GM18519 (cell line): ENCODE measurements around the gene GMPR2.

Source experiments
- ATAC-seq: cut with Tn5 transposase; IDR thresholded peaks from one replicate; pipeline ENCODE4 v1.9.1; 2021; ENCODE audit warnings: mild to moderate bottlenecking, moderate library complexity; ENCODE audit not compliant: unreplicated experiment, low FRiP score

The GMPR2 gene

DNA sequence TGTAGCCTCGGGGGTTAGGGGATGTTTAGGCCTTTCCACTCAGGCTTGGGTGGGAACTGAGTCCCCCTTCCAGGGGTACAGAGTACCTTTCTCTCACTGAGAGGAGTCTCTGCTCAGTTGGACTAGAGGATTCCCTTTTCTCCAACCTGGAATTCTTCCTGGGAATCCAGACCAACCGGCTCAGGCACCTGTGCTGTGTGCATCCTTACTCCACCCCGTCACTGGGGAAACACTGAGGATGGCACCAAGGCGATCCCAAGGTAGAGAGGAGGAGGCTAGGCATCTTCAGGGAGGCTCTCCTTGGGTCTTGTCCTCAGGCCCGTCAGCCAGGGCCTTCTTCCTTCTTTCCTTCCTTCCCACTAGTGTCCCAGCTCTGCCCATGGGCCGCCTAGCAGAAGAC is 31.1 kb downstream of the GMPR2 start:
- no peak for ATAC-seq

DNA sequence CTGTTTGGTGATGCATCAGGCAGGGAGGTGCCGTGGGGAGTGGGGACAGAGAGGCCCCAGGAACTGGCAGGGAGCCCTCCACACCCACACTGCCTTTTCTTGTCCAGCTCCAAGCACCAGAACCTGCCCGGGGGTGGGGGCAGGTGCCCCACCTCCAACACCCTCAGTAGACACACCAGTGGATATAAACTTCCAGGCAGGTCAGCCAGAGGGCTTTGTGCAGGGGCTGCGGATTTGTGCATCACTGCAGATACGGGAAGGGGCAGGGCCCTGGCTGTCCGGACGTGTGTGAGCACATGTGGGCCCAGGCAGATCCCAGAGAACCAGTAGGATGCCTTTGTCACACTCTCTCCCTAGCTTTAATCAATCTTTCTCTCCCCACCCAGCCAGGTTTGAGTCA is 31.6 kb downstream of the GMPR2 start:
- ATAC-seq = no peak

DNA sequence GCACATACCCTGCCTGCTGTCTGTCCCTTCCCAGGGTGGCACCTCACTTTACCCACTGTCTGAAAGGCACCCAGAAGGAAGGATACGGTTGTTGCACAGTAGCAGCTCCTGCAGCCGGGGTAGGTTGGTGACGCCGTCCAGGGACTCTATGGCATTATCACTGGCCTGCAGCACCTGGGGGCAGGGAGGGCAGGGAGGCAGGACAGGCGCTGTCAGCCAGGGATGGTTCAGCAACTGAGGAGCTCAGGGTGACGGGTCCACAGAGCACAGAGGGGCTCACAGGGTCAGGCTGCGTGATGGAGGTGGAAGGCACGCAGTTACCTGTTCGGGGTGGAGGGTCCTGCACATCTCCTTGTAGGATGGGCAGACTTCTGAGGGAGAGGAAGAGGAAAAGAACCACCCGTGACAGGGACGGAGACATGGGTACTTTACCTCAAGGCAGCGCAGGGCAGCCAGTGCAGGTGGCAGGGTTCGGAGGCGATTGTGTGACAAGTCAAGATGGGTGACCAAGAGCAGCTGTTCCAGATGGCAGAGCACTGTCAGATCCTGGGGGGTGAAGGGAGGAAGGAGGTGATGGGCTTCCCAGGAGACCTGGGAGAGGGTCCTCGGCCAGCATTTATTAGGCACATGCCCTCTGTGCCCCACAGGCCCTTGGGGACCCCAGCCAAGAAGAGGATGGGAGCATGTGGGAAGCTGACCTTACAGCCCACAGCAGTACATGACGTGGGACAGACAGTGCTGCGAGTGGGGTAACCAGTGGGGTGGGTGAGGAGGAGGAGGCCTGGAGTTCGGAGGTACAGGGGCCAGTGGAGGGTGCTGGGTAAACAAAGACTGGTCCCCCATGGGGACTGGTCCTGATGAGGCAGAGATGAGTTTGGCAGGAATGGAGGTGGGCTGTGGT is 33.9 kb downstream of the GMPR2 start:
- ATAC-seq = no peak

DNA sequence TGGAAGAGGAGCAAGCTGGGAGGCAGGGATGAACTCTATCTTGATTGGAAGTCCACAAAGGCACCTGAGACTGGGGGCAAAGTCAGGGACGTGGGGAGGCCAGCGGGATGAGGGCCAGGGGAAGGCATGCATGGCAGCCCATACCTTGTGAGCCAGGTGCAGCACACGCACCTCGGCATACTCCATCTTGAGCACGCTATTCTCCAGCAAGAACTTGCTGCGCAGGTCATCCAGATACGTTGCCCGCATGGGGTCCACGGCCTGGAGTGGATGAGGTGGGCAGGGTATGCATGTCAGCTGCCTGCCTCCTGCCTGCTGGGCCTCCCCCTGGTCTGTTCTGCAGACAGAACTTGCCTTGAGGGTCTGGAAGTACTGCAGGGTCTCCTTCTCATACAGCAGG is 34.8 kb downstream of the GMPR2 start:
- no peak for ATAC-seq

DNA sequence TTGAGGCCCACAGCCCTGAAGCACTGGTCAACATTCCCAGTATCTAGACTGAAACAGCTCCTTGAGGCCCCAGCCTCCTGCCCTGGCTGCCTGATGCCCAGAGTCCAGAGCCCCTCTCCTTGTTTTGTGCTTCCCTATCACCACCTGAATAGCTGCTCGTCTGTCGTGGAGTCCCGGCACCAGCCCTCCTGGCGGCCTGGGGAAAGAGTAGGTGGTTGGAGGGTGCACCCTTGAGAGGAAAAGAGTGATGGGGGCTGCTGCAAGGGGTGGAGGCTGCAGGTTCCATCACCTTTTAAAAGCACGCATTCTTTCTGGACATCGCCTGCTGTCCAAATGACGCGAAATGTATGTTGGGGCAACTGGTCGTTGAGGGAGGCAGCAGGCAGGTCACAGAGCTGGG is 35.5 kb downstream of the GMPR2 start:
- ATAC-seq = no peak

DNA sequence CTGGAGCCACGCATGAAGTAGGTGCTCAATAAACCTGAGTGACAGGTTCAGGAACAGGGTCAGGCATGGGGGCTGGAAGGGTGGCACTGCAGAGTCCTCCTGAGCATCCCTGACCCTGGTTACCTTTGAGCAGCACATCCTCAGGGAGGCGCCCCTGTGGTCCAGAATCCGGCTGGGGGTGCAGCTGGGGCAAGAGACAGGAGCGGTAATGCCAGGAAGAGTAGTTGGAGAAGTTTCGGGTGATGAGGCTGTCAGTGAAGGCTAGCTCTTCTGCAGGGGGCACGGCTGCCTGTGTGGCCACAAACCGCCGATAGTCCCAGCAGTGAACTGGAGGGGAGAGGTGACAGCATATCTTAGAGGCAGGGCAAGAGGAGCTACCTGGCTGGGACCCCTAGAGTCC is 36.6 kb downstream of the GMPR2 start:
- no peak for ATAC-seq

DNA sequence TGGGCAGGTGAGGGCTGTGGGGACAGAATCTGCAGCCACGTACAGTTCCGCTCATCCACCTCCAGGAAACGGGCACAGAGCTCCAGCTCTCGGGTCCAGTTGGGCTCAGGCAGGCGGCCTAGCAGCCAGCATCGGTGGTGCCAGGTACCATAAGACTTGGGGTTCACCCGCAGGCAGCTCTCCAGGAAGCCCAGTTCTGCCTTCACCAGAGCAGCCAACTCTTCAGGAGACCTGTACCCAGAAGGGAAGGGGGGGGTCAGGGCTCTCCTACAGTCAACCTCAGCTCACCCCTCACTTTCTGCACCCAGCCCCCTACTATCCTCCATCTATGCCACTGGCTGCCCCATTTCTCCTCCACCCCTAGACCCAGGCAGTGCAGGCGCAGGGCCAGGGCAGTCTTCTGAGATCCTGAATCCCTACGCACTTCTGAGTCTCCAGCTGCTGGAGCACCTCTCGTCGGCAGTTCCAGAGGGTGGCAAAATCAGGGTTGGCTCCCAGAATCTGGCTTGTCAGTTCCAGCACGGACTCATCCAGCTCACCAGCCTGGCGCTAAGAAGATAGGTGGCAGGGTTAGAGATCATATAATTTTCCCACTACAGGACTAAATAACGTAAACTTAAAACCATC is 37.3 kb downstream of the GMPR2 start:
- ATAC-seq = no peak

DNA sequence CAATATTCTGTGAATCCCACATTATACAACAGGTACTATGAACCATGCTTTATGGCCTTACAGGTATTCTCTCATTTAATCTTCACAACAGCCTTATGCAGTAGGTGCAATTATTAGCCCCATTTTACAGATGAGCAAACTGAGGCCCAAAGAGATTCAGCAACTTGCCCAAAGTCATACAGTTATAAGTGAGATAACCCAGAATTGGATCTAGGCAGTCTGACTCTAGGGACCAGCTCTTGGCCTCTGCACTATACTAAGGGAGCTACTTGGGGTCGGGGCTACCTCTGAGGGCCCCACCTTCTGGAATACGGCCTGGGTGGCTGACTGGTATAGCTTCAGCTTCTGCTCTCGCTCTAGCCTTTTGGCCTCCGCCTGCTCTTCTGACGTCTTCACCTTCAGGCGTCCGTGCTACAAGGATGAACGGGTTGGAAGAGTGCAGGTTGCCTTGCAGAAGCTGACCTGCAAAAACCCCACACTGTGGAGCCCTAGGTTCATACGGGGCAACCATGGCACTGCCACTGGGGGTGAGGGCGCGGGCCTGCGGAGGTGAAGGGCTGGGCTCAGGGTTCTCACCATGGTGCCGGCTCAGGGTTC is 37.9 kb downstream of the GMPR2 start:
- ATAC-seq = no peak

DNA sequence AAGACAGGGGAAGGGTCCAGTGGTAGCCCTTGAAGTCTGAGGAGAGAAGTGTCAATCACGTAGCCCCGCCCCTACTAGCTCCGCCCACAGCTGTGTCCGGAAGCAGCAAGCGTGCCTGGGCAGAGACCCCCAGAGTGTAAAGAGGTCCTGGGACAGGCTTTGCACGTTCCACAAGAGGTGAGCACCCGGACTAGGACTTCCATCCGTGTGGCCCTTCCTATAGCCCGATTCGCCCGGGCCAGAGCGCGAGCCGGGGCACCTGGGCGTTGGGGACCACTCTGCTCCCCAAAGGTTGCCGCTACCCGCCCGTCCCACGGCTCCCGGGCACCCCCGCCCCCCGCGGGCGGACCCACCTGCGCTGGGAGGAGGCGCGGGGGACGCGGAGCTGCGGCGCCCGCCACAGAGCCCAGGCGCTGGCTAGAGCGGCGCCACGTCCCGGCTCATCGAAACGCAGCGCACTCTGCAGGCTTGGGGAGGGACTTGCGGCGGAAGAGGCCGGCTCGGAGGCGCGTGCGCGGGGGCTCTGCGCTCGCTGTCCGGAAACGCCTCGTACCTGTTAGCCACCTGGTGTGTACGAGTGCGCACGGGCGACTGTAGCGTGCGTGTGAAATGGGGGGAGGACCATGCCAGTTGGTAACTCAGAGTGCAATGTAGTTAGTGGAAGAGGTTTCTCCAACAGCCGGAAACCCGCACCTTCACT is 38.6 kb downstream of the GMPR2 start, which contains the start of gene RABGGTA:
Gene RABGGTA, minus strand, starts transcription at position 464 of the 700 bp plus-strand sequence. CDS start 482 bp downstream, outside the sequence.
- peak; percentile 78 for ATAC-seq

DNA sequence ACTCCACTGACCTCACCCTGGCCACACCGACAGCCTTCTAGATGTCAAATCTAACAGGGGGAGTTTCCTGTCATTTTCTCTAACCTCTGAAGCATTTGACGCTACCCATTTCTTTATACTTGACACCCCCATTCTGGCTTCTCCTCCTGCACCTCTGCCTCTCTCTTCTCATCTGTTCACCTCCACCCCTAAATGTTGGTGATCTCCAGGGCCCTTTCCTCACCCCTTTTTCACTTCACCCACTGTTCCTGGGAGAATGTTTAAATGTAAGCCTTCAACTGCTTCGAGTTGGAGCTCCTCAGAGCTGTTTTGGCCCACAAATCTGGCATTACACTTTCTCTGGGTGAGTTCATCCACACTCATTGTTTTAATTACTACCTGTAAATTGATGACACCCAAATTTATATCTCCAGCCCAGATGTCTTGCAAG is 39.1 kb downstream of the GMPR2 start:
- no peak for ATAC-seq

DNA sequence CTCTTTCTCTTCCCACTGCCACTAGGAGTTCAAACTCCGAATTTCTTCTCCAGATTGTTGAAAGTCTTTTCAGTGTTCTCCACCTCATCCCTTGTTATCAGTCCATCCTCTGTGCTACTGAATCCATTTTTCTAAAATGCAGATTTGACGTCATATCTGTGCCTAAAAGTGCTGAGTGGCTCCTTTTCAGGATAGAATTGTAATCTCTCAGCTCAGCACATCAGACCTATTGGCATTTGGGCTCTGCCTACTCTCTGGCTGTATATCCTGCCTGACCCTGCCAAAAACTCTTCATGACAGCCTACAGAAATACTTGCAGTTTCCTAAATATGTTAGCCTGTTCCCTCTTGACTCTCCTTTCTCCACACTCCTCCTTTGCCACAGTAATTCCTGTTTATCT is 39.7 kb downstream of the GMPR2 start:
- no peak for ATAC-seq

DNA sequence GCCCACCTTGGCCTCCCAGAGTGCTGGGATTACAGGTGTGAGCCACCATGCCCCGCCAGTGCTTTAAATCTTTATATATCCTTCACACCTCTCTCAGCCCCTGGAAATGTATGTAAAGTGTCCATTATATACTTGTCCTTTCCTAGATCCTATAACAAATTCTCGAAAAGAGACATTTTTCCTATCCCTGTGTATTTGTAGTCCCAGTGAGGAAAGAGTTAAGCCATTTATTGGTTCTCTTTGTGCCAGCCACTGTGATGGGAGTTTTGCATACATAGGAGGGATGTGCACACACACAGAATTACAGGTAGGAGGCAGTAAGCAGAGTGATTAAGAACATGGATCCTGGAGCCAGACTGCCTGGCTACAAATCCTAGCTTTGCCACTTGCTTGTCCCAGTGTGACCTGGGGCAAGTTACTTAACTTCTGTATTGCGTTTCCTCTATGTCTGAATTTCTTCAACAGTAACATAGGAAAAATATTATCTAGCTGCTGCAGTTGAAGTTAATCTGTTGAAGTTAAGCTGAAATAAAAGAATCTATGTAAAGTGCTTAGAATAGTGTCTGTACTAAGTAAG is 40.8 kb downstream of the GMPR2 start:
- no peak for ATAC-seq

DNA sequence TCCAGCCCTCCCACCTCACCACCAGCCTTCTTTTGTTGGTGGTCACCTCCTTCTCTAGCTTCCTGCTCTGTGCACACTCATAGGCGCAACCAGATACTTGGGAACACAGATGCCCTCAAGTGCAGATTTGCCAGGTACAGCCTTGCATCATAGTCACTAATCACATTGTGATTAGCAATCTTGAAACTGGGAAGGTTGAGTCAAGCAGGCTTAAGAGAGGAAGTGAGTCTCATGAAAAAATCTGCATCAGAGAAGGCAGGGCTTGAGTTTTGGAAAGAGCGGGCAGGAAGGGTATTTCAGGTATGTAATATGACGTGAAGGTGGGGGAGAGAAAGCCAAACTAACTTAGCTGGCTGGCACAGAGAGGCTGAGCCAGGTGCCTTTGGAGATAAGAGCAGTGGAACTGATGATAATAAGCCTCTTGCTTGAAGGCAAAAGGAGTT is 41.4 kb downstream of the GMPR2 start:
- peak; percentile 39 for ATAC-seq

DNA sequence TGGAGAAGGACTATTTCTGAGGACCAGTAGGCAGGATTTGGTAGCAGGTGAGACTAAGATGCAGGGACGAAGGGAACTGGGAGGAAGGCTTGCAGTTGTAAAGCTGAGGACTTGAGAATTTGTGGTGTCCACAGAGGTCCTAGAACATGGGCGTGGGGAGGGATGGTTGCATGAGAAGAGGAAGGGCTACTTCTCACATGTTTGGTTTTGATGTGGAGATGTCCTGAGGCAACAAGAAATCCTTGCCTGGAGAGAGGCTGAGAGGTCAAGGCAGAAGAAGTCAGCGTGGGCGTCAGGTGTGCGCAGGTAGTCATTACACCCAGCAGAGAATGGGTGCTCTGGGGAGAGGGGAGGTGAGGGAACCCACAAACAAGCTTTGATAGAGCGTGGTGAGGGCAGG is 44.3 kb downstream of the GMPR2 start:
- no peak for ATAC-seq

DNA sequence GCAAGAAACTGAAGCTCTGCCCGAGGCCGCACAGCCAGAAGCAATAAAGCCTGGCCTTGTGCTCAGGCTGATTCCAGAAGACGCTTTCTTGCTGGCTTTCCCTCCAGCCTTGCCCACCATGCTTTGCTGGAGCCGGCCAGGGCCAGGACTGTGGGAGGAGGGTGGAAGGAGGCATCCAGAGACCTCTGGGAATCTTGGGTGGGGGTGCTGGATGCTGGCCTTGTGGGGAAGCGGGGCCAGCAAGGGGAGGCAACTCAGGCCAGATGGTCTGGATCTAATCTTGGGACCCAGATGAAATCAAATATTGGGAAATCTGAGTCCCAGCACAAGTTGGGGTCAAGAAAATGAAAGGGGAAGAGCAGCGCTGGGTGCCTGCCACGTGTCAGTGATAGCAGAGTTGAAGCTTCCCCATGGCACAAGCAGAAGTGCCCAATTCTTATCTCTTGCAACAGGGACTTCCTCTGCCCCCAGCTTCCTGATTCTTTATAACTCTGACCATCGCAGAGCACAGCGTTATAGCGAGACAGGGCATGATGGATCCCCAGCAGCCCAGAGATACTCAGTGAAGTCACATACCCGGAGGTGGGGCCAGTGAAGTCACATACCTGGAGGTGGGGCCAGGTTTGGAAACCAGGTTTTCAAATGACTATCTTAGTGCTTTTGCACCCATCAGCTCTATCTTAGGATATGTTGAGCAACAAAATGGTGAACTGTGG is 45.0 kb downstream of the GMPR2 start:
- ATAC-seq = no peak

DNA sequence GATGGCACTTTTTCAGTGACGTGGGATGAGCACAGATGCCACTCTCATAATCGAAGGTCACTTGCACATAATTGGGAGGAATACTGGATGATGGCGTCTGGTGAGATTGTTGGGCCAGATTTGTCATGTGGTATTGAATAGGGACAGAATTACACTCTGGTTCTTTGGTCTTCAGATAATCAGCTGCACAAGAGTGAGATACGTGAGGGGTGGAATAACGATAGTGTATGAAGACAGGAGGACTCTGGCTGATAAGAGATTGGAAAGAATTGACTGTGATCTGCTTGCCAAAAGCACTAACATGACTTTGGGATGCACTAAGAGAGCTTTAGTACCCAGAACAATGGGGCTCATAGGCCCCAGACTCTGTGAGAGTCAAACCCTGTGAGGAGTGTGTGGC is 45.7 kb downstream of the GMPR2 start:
- no peak for ATAC-seq

DNA sequence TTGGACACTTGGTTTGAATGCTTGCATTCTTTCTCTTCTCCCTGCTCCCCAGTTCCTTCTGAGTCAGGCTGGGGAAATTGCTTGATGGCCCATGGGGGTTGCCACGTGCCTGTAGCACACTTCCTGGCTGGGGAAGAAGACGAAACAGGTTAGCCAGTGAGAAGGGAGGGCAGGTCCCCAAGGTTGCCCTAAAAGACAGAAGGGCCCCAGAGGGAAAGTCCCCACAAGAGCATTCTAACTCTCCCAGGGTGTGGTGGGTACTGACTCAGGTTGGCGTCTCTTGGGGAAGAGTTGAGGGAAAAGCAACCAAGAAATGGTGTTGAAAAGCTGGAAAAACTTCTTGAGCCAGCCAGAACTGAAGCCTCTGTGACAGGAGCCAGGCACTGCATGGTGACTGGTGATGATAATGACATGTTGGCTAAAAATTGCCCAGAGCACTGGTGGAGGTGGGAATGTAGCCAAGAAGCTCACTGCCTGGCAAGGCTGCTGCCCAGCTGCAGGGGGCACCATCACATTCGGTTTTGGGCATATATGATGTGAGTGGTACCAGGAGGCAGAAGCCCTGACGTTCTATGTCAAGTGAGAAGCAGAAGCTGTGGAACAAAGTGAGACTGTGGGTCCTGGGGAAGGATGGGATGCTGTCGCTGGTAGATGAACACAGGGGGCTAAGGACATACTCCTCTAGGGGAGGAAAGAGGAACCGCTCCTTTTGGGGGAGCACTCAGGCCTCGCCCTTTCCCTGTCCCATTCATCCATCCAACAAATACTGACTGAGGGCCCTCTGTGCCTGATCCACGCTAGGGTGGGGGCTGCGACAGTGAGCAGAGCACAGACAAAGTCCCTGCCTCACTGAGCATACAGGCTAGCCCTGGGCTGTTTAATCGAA is 46.8 kb downstream of the GMPR2 start:
- no peak for ATAC-seq

DNA sequence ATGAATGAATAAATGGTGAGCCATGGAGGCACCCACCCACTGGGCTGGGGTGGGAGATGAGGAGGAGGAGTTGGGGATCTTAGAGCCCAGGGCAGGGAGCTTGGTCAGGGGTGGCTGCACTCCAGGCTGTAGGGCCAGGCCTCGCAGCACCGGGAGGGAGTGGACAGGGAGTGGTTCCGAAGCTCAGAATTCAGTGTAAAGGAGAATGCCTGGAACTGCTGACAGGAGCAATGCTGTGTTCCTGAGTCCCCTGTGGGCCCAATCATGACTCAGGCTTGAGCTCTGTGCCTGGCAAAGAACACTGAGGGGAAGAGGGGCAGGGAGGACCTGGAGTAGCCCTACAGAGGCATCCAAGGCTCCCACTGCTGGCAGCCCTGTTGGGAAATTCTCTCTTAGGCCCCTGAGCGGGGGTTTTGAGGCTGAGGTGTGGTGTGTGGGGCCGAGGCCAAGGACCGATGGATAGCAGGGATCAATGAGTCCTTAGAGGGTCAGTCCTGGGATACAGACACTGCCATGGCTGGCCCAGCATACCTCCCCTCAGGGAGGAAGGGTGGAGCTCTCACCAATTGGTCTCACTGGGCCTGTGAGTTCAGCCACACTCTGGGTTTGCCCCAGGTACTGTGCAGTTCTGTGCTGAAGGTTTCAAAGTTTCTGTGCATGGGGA is 48.2 kb downstream of the GMPR2 start:
- no peak for ATAC-seq
